GM19193 (cell line): ENCODE data around the gene B3GNT5.

Experiments
- POLR2A ChIP-seq: IDR thresholded peaks from 4 replicates; pipeline ENCODE4 v1.6.1; 2011; ENCODE audit not compliant: insufficient read depth, insufficient read length; ENCODE audit errors: extremely low read depth

Gene B3GNT5

GRCh38 chr3:183252118-183252782 lies 803 bp upstream of the B3GNT5 start:
- TF ChIP-seq POLR2A = no peak

- no peak for TF ChIP-seq POLR2A
Measured at GRCh38 chr3:183253528-183254486, 754 bp downstream of the B3GNT5 start.

- TF ChIP-seq POLR2A = no peak
Measured at GRCh38 chr3:183254487-183255347, 1.7 kb downstream of the B3GNT5 start.

GRCh38 chr3:183255348-183255730 lies 2.3 kb downstream of the B3GNT5 start:
- TF ChIP-seq POLR2A = no peak

GRCh38 chr3:183259087-183259486 lies 6.0 kb downstream of the B3GNT5 start:
- no peak for TF ChIP-seq POLR2A

GRCh38 chr3:183259621-183260020 lies 6.6 kb downstream of the B3GNT5 start:
- no peak for TF ChIP-seq POLR2A

GRCh38 chr3:183260167-183260904 lies 7.3 kb downstream of the B3GNT5 start:
- TF ChIP-seq POLR2A = no peak

- no peak for TF ChIP-seq POLR2A
Measured at GRCh38 chr3:183261151-183261724, 8.2 kb downstream of the B3GNT5 start.

GRCh38 chr3:183262875-183263378 lies 9.9 kb downstream of the B3GNT5 start:
- no peak for TF ChIP-seq POLR2A

- TF ChIP-seq POLR2A = no peak
Measured at GRCh38 chr3:183264268-183264667, 11.2 kb downstream of the B3GNT5 start.

GRCh38 chr3:183265157-183265642 lies 12.1 kb downstream of the B3GNT5 start:
- TF ChIP-seq POLR2A = no peak

GRCh38 chr3:183265834-183266417 lies 12.9 kb downstream of the B3GNT5 start:
- TF ChIP-seq POLR2A = no peak

GRCh38 chr3:183266454-183266853 lies 13.4 kb downstream of the B3GNT5 start:
- TF ChIP-seq POLR2A = no peak
